Tibial artery (tissue), 4 donors: ENCODE measurements around the gene SRPK1.

Source experiments
- DNase-seq, 2 donors: peaks; one replicate each; pipeline ENCODE4 v3.0.0-alpha.2; 2019
- H3K27ac ChIP-seq, 2 donors: fragments of 200-600 bp; sonication (generic) in 1 of 2; 1 replicate in 1 of 2; 2 replicates in 1 of 2; pipeline ENCODE4 v1.5.1; 2018 to 2019; ENCODE audit warnings: mild to moderate bottlenecking in 1 of 2
- H3K27me3 ChIP-seq, 2 donors: fragments of 200-600 bp; sonication (generic) in 1 of 2; one replicate each; pipeline versions ENCODE4 v1.5.1 to v1.6.0; 2016 to 2019
- H3K36me3 ChIP-seq, 3 donors: fragments of 200-600 bp; sonication (generic) in 2 of 3; one replicate each; pipeline ENCODE4 v1.5.1; 2016 to 2019; ENCODE audit warnings: mild to moderate bottlenecking in 2 of 3
- H3K4me1 ChIP-seq, 4 donors: fragments of 200-600 bp; sonication (generic) in 2 of 4; 1 replicate in 3 of 4; 2 replicates in 1 of 4; pipeline ENCODE4 v1.5.1; 2016 to 2019
- H3K4me3 ChIP-seq, 2 donors: fragments of 200-600 bp; sonication (generic) in 1 of 2; 1 replicate in 1 of 2; 2 replicates in 1 of 2; pipeline ENCODE4 v1.5.1; 2018 to 2019; ENCODE audit warnings: mild to moderate bottlenecking in 2 of 2
- H3K9me3 ChIP-seq, 3 donors: fragments of 200-600 bp; sonication (generic) in 1 of 3; one replicate each; pipeline ENCODE4 v1.5.1; 2016 to 2019
- CTCF ChIP-seq, 2 experiments: fragments of 200-600 bp in 1 of 2; fragments of 450-650 bp in 1 of 2; IDR thresholded peaks; one replicate each; pipeline ENCODE4 v1.5.1; 2017 to 2019; ENCODE audit warnings: antibody characterized with exemption in 2 of 2, mild to moderate bottlenecking in 1 of 2, moderate library complexity in 1 of 2
- intact Hi-C: fragments of 100-400 bp; cut with DNase I; formaldehyde crosslinking; loops from one replicate; pipeline ENCODE4 v1.15.0; 2023; ENCODE audit warnings: low total_unique reads

The SRPK1 gene

GRCh38 chr6:35900448-35900847 is 20.4 kb downstream of the SRPK1 start:
- H3K4me3 ChIP-seq: no peak overlapping the region
- H3K36me3 ChIP-seq: peaks cover 4 to 15% (median 9%) of the 10 kb centered on the region in 3 donors
- intact Hi-C loops: no loop called here
- H3K9me3 ChIP-seq: no peaks in the 10 kb centered on the region
- DNase-seq: no peak
- H3K4me1 ChIP-seq: no peaks in the 10 kb centered on the region
- H3K27ac ChIP-seq: no peak overlapping the region
- TF ChIP-seq CTCF (IDR thresholded peaks at IDR 0.05): no peak
- no peaks in the 10 kb centered on the region for H3K27me3 ChIP-seq

DNA sequence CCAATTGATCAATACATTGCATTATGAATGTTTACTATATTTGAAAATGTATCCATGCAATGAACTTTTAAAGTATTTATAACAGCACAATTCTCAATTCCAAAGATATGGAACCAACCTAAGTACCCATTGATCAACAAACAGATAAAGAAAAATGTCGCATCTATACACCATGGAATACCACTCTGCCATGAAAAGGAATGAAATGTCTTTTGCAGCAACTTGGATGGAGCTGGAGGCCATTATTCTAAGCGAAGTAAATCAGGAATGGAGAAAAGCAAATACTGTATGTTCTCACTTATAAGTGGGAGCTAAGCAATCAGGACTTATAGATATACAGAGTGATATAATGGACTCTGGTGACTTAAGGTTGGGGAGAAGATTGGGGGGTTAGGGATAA is 22.9 kb downstream of the SRPK1 start:
- Histone ChIP-seq H3K27me3 (no peaks in the 10 kb centered on the region), H3K9me3 (no peaks in the 10 kb centered on the region), H3K27ac (no peak overlapping the region), H3K4me3 (no peak overlapping the region), H3K4me1 (no peaks in the 10 kb centered on the region), H3K36me3 (peaks cover 0 to 4% (median 0%) of the 10 kb centered on the region in 3 donors)
- no peak for TF ChIP-seq CTCF (IDR thresholded peaks at IDR 0.05)
- no peak for DNase-seq
- intact Hi-C loops: no loop called here

GRCh38 chr6:35897486-35897885 is 23.4 kb downstream of the SRPK1 start:
- H3K27ac ChIP-seq: no peak overlapping the region
- no peak for DNase-seq
- H3K27me3 ChIP-seq: no peaks in the 10 kb centered on the region
- H3K9me3 ChIP-seq: no peaks in the 10 kb centered on the region
- H3K4me1 ChIP-seq: no peaks in the 10 kb centered on the region
- TF ChIP-seq CTCF (IDR thresholded peaks at IDR 0.05): no peak
- intact Hi-C loops: no loop called here
- peaks cover 0 to 4% (median 0%) of the 10 kb centered on the region in 3 donors for H3K36me3 ChIP-seq
- no peak overlapping the region for H3K4me3 ChIP-seq

DNA sequence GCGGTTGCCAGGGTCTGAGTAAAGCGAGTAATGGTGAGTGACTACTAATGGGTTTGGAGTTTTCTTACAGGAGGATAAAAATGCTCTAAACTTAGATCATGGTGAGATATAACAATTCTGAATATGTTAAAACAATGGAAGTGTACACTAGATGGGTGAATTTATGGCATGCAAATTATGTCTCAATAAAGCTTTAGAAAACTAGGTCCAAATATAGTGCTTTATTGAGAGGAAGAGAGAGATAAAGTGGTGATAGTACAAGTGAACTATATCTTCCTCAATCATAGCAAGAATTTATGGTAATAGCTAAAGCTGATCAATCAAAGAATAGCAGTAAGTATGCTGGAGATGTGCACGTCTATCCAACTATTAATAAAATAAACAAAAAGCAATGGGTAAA is 23.9 kb downstream of the SRPK1 start:
- peaks cover 0 to 4% (median 0%) of the 10 kb centered on the region in 3 donors for H3K36me3 ChIP-seq
- H3K27ac ChIP-seq: no peak overlapping the region
- DNase-seq: no peak
- no peak for TF ChIP-seq CTCF (IDR thresholded peaks at IDR 0.05)
- H3K4me1 ChIP-seq: peaks cover 0 to 2% (median 0%) of the 10 kb centered on the region in 4 donors
- no peaks in the 10 kb centered on the region for H3K9me3 ChIP-seq
- no peak overlapping the region for H3K4me3 ChIP-seq
- intact Hi-C loops: no loop called here
- no peaks in the 10 kb centered on the region for H3K27me3 ChIP-seq

GRCh38 chr6:35896228-35896627 is 24.7 kb downstream of the SRPK1 start:
- TF ChIP-seq CTCF (IDR thresholded peaks at IDR 0.05): no peak
- H3K9me3 ChIP-seq: no peaks in the 10 kb centered on the region
- intact Hi-C loops: no loop called here
- H3K27ac ChIP-seq: no peak overlapping the region
- H3K27me3 ChIP-seq: no peaks in the 10 kb centered on the region
- no peak overlapping the region for H3K4me3 ChIP-seq
- H3K36me3 ChIP-seq: peaks cover 0 to 4% (median 0%) of the 10 kb centered on the region in 3 donors
- no peak for DNase-seq
- peaks cover 0 to 10% (median 0%) of the 10 kb centered on the region in 4 donors for H3K4me1 ChIP-seq

GRCh38 chr6:35895560-35895959 is 25.3 kb downstream of the SRPK1 start:
- H3K27me3 ChIP-seq: no peaks in the 10 kb centered on the region
- H3K4me3 ChIP-seq: no peak overlapping the region
- H3K27ac ChIP-seq: no peak overlapping the region
- peaks cover 0 to 4% (median 0%) of the 10 kb centered on the region in 3 donors for H3K36me3 ChIP-seq
- no peak for DNase-seq
- H3K9me3 ChIP-seq: no peaks in the 10 kb centered on the region
- H3K4me1 ChIP-seq: peaks cover 0 to 14% (median 0%) of the 10 kb centered on the region in 4 donors
- no peak for TF ChIP-seq CTCF (IDR thresholded peaks at IDR 0.05)
- intact Hi-C loops: no loop called here
